Measurements from ENCODE around the gene CNP. TPM values are rescaled to one million over a fixed set of nuclear protein-coding genes. Genes with fewer than 3 reads are reported as not detected.
A peak's percentile ranks its signal among the peaks of the same experiment; 100 is the strongest.

Gene CNP
- total and polyA plus RNA-seq, 7 donors: 17.6 to 26.8 (median 21.8) TPM

DNA sequence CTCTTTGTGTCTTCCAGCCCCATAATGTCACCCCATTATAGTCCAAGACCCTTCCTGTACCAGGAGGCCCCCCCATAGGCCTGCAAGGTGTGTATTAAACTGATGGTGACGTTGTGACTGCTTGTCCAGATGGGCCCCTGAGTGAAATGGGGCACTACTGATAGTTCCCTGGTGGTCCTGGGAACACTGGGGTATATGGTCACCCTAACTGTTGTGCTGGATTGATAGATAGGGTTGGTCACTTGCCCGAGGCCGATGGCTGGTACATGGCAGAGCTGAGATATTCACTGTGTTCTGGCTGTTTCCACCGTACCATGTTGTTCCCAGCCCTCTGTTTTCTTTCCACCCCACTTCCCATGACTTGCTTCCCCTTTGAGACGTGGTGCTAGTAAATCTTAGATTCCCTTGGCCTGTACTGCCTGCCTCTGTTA lies 4.3 kb downstream of the CNP start:
- no peak for ATAC-seq
- Histone ChIP-seq H3K27ac (peak overlapping the region; percentile 50), H3K4me1 (peaks cover 37% of the 10 kb centered on the region)

GRCh38 chr17:41971721-41972523 lies 5.3 kb downstream of the CNP start:
- H3K4me1 ChIP-seq: peaks cover 37% of the 10 kb centered on the region
- no peak overlapping the region for H3K4me3 ChIP-seq
- no peak for TF ChIP-seq CTCF (IDR thresholded peaks at IDR 0.05)
- H3K9me3 ChIP-seq: no peaks in the 10 kb centered on the region
- ATAC-seq (no peak), DNase-seq (peak in 1 of 2 donors; percentile 43)
- H3K27ac ChIP-seq: peak overlapping the region; percentile 80
- H3K27me3 ChIP-seq (ENCODE audit: insufficient read depth in 3 of 3, low read length in 2 of 3): no peaks in the 10 kb centered on the region
- WGBS, 3 donors: 77 to 82% (median 81%) methylated on average over 17 to 18 of the region's 18 CpGs
- H3K36me3 ChIP-seq (ENCODE audit: insufficient read depth in 1 of 2, low read depth in 1 of 2): peaks cover 4 to 69% of the 10 kb centered on the region in 2 donors
- intact Hi-C loops (cut with DNase I): no loop called here

More for the DNA sequence above, 4.3 kb downstream of the CNP start:
- H3K27me3 ChIP-seq (ENCODE audit: insufficient read depth in 3 of 3, low read length in 2 of 3): no peaks in the 10 kb centered on the region
- 65 to 84% (median 75%) methylated on average over 5 of the region's 5 CpGs for WGBS, 3 donors
- peaks cover 4 to 59% of the 10 kb centered on the region in 2 donors for H3K36me3 ChIP-seq (ENCODE audit: insufficient read depth in 1 of 2, low read depth in 1 of 2)
- no peak overlapping the region for H3K4me3 ChIP-seq
- intact Hi-C loops (cut with DNase I): no loop called here
- peak in 1 of 2 donors; percentile 26 for DNase-seq
- no peak for TF ChIP-seq CTCF (IDR thresholded peaks at IDR 0.05)
- no peaks in the 10 kb centered on the region for H3K9me3 ChIP-seq

GRCh38 chr17:41972571-41973407 lies 6.2 kb downstream of the CNP start:
- WGBS, 3 donors: 7 to 19% (median 16%) methylated on average over 22 of the region's 22 CpGs
- peaks cover 4 to 78% of the 10 kb centered on the region in 2 donors for H3K36me3 ChIP-seq (ENCODE audit: insufficient read depth in 1 of 2, low read depth in 1 of 2)
- peak overlapping the region; percentile 80 for H3K27ac ChIP-seq
- peak overlapping the region; percentile 15 for H3K4me3 ChIP-seq
- peaks cover 30% of the 10 kb centered on the region for H3K4me1 ChIP-seq
- TF ChIP-seq CTCF (IDR thresholded peaks at IDR 0.05): no peak
- intact Hi-C loops (cut with DNase I): no loop called here
- no peaks in the 10 kb centered on the region for H3K9me3 ChIP-seq
- peak; percentile 74 to 88 (median 82) for ATAC-seq
- DNase-seq: peak; percentile 54 to 88
- no peaks in the 10 kb centered on the region for H3K27me3 ChIP-seq (ENCODE audit: insufficient read depth in 3 of 3, low read length in 2 of 3)

DNA sequence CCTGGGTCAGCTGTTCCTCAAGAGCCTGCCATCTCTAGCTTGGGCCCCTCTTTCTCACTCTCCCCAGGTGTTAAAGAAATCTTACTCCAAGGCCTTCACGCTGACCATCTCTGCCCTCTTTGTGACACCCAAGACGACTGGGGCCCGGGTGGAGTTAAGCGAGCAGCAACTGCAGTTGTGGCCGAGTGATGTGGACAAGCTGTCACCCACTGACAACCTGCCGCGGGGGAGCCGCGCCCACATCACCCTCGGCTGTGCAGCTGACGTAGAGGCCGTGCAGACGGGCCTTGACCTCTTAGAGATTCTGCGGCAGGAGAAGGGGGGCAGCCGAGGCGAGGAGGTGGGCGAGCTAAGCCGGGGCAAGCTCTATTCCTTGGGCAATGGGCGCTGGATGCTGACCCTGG lies 6.8 kb downstream of the CNP start:
- intact Hi-C loops (cut with DNase I): no loop called here
- no peaks in the 10 kb centered on the region for H3K9me3 ChIP-seq
- H3K36me3 ChIP-seq (ENCODE audit: insufficient read depth in 1 of 2, low read depth in 1 of 2): peaks cover 4 to 78% of the 10 kb centered on the region in 2 donors
- DNase-seq (peak; percentile 29 to 61), ATAC-seq (peak; percentile 13 to 33 (median 26))
- no peaks in the 10 kb centered on the region for H3K27me3 ChIP-seq (ENCODE audit: insufficient read depth in 3 of 3, low read length in 2 of 3)
- H3K4me1 ChIP-seq: peaks cover 25% of the 10 kb centered on the region
- peak overlapping the region; percentile 80 for H3K27ac ChIP-seq
- 32 to 53% (median 34%) methylated on average over 19 of the region's 19 CpGs for WGBS, 3 donors
- no peak for TF ChIP-seq CTCF (IDR thresholded peaks at IDR 0.05)
- H3K4me3 ChIP-seq: peak overlapping the region; percentile 15

Measured in psoas muscle (tissue), 8 donors.